ENCODE measurements around the gene TTC8. TPM values are rescaled to one million over a fixed set of nuclear protein-coding genes. Genes with fewer than 3 reads are reported as not detected.

Gene TTC8
- total RNA-seq, 1 donor = 32.8 TPM

DNA sequence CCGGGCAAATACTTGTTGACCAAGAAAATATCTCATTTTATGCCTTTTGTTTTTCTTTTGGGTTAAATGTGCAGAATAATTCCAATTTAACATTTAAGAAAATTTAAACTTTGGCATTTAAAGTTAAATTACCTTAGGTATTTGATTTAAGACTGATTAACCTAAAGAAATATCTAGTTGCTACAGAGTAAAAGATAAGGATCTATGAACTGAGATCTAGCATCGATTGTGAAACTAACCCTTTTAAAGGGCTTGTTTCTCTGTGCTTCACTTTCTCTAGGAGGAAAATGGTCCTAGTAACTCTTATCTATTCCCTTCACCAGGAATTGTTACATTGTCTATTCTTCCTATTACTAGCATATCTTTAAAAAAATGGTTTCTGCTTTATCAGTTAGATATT, 2.6 kb upstream of the TTC8 start:
- TF ChIP-seq, protein P1, sequence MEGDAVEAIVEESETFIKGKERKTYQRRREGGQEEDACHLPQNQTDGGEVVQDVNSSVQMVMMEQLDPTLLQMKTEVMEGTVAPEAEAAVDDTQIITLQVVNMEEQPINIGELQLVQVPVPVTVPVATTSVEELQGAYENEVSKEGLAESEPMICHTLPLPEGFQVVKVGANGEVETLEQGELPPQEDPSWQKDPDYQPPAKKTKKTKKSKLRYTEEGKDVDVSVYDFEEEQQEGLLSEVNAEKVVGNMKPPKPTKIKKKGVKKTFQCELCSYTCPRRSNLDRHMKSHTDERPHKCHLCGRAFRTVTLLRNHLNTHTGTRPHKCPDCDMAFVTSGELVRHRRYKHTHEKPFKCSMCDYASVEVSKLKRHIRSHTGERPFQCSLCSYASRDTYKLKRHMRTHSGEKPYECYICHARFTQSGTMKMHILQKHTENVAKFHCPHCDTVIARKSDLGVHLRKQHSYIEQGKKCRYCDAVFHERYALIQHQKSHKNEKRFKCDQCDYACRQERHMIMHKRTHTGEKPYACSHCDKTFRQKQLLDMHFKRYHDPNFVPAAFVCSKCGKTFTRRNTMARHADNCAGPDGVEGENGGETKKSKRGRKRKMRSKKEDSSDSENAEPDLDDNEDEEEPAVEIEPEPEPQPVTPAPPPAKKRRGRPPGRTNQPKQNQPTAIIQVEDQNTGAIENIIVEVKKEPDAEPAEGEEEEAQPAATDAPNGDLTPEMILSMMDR (IDR thresholded peaks at IDR 0.05; ENCODE audit: insufficient read depth, low read length) = no peak
- H3K4me3 ChIP-seq (ENCODE audit: low read depth, low read length) = no peak overlapping the region
- no peak for DNase-seq (ENCODE audit: low read depth)

- peak overlapping the region; percentile 88 for H3K4me3 ChIP-seq (ENCODE audit: low read depth, low read length)
- TF ChIP-seq, protein P1 (IDR thresholded peaks at IDR 0.05; ENCODE audit: insufficient read depth, low read length) = no peak
- no peak for DNase-seq (ENCODE audit: low read depth)
Measured at GRCh38 chr14:88823968-88824313, 510 bp upstream of the TTC8 start.

GRCh38 chr14:88825078-88825458, 617 bp downstream of the TTC8 start:
- TF ChIP-seq, protein P1 (IDR thresholded peaks at IDR 0.05; ENCODE audit: insufficient read depth, low read length) = no peak
- H3K4me3 ChIP-seq (ENCODE audit: low read depth, low read length) = peak overlapping the region; percentile 88
- DNase-seq (ENCODE audit: low read depth) = peak; percentile 25

DNA sequence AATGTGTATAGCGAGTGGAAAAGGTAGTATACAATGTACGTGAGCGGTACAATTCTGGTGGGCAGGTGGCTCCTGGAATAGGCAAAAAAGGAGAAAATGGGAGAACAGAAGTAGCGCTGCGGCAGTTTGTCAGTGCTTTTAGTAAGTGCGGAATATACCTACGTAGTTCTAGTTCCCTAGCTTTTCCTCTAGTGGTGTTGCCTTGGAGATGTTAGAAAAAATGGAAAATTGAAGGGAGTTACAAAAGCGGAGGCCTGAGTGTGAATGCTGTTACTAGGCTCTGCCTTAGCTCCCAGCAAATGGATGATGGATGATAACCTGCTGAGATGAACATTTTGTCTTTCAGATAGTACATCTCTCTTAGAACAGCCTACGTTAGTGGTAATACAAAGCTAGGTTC, 1.1 kb downstream of the TTC8 start:
- peak overlapping the region; percentile 88 for H3K4me3 ChIP-seq (ENCODE audit: low read depth, low read length)
- TF ChIP-seq, protein P1 (IDR thresholded peaks at IDR 0.05; ENCODE audit: insufficient read depth, low read length) = no peak
- DNase-seq (ENCODE audit: low read depth) = no peak

GRCh38 chr14:88829188-88829587, 4.7 kb downstream of the TTC8 start:
- TF ChIP-seq, protein P1 (IDR thresholded peaks at IDR 0.05; ENCODE audit: insufficient read depth, low read length) = no peak
- no peak for DNase-seq (ENCODE audit: low read depth)
- H3K4me3 ChIP-seq (ENCODE audit: low read depth, low read length) = no peak overlapping the region

DNA sequence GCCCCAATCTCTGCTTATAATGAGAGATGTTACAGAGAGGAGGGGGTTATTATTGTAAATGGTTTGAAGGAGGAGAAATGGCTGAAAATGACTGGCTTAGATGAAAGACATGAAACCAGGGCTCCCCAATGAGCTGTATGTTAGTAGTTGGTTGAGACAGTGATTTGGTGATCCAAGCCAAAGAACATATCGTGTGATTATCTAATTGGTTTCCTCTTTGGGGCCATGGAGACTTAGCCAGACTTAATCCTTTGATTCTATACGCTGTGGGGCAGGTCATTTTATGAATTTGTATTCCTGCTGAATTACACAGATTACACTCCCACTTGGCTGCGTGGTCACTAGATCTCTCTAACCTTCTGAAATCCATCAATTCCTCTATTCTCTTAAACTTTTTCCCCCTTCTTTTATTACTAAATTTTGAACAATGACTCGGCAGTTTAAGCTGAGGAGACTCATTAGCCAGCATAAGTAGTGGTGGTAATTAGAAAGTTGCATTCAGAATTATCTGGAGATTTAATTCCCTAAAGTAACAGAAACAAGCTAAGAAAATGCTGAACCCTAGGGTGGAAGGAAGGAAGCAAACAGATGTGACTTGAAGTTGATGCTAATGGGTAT, 5.3 kb downstream of the TTC8 start:
- TF ChIP-seq, protein P1 (IDR thresholded peaks at IDR 0.05; ENCODE audit: insufficient read depth, low read length) = no peak
- no peak for DNase-seq (ENCODE audit: low read depth)
- H3K4me3 ChIP-seq (ENCODE audit: low read depth, low read length) = no peak overlapping the region

- peak; percentile 88 for DNase-seq (ENCODE audit: low read depth)
- TF ChIP-seq, protein P1 (IDR thresholded peaks at IDR 0.05; ENCODE audit: insufficient read depth, low read length) = no peak
- no peak overlapping the region for H3K4me3 ChIP-seq (ENCODE audit: low read depth, low read length)
Measured at GRCh38 chr14:88831284-88831683, 6.8 kb downstream of the TTC8 start.
